ENCODE data around the gene TEPSIN.

The TEPSIN gene

GRCh38 chr17:81237591-81238489, 1.0 kb downstream of the TEPSIN start:
- Histone ChIP-seq H3K4me1 (ENCODE audit: insufficient read depth, low read length) (peaks cover 45% of the 10 kb centered on the region), H3K4me3 (ENCODE audit: low read depth in 1 of 2, low read length in 2 of 2) (peak overlapping the region; percentile 82 to 89), H3K79me2 (ENCODE audit: insufficient read depth, low read length) (peaks cover 65% of the 10 kb centered on the region), H3K27ac (ENCODE audit: low read length) (peak overlapping the region; percentile 61; the same call in 1 of the 2 replicates), H3K36me3 (ENCODE audit: insufficient read depth, low read length) (peaks cover 49% of the 10 kb centered on the region), H3K9ac (ENCODE audit: low read depth, low read length) (peak overlapping the region; percentile 85), H2AFZ (ENCODE audit: low read depth, low read length) (peak overlapping the region; percentile 82; the same call in 1 of the 2 replicates), H3K9me3 (ENCODE audit: insufficient read depth, low read length, severe bottlenecking) (no peaks in the 10 kb centered on the region), H4K20me1 (ENCODE audit: insufficient read depth, low read length) (peaks cover 37% of the 10 kb centered on the region), H3K4me2 (ENCODE audit: insufficient read depth, low read length) (peak overlapping the region; percentile 93), H3K27me3 (ENCODE audit: insufficient read depth, low read length, poor library complexity) (no peaks in the 10 kb centered on the region)
- no peak for ATAC-seq (ENCODE audit: insufficient read depth, low read depth)
- no peak for DNase-seq
- TF ChIP-seq EZH2 (IDR thresholded peaks at IDR 0.05; ENCODE audit: borderline replicate concordance, low read depth, low read length, severe bottlenecking) (no peak), CTCF (IDR thresholded peaks at IDR 0.05; ENCODE audit: borderline replicate concordance, extremely low read depth, low read length, poor library complexity, severe bottlenecking) (no peak)

GRCh38 chr17:81236784-81237183, 2.1 kb downstream of the TEPSIN start:
- TF ChIP-seq CTCF (IDR thresholded peaks at IDR 0.05; ENCODE audit: borderline replicate concordance, extremely low read depth, low read length, poor library complexity, severe bottlenecking): no peak
- H3K79me2 ChIP-seq (ENCODE audit: insufficient read depth, low read length): peaks cover 65% of the 10 kb centered on the region
- H3K9ac ChIP-seq (ENCODE audit: low read depth, low read length): no peak overlapping the region; the same call in 1 of the 2 replicates
- H3K4me1 ChIP-seq (ENCODE audit: insufficient read depth, low read length): peaks cover 45% of the 10 kb centered on the region
- no peak overlapping the region for H3K4me3 ChIP-seq (ENCODE audit: low read depth in 1 of 2, low read length in 2 of 2)
- peak overlapping the region; percentile 93; the same call in 1 of the 2 replicates for H3K4me2 ChIP-seq (ENCODE audit: insufficient read depth, low read length)
- H2AFZ ChIP-seq (ENCODE audit: low read depth, low read length): no peak overlapping the region
- no peak for ATAC-seq (ENCODE audit: insufficient read depth, low read depth)
- H3K27ac ChIP-seq (ENCODE audit: low read length): no peak overlapping the region
- H3K9me3 ChIP-seq (ENCODE audit: insufficient read depth, low read length, severe bottlenecking): no peaks in the 10 kb centered on the region
- H3K27me3 ChIP-seq (ENCODE audit: insufficient read depth, low read length, poor library complexity): no peaks in the 10 kb centered on the region
- no peak for DNase-seq
- H3K36me3 ChIP-seq (ENCODE audit: insufficient read depth, low read length): peaks cover 54% of the 10 kb centered on the region
- peaks cover 28% of the 10 kb centered on the region for H4K20me1 ChIP-seq (ENCODE audit: insufficient read depth, low read length)

GRCh38 chr17:81235822-81236740, 2.8 kb downstream of the TEPSIN start:
- DNase-seq (no peak), ATAC-seq (ENCODE audit: insufficient read depth, low read depth) (no peak)
- peaks cover 60% of the 10 kb centered on the region for H3K79me2 ChIP-seq (ENCODE audit: insufficient read depth, low read length)
- H3K4me1 ChIP-seq (ENCODE audit: insufficient read depth, low read length): peaks cover 40% of the 10 kb centered on the region
- no peak for TF ChIP-seq CTCF (IDR thresholded peaks at IDR 0.05; ENCODE audit: borderline replicate concordance, extremely low read depth, low read length, poor library complexity, severe bottlenecking)
- no peak for TF ChIP-seq EZH2 (IDR thresholded peaks at IDR 0.05; ENCODE audit: borderline replicate concordance, low read depth, low read length, severe bottlenecking)
- no peaks in the 10 kb centered on the region for H3K9me3 ChIP-seq (ENCODE audit: insufficient read depth, low read length, severe bottlenecking)
- no peak overlapping the region for H3K9ac ChIP-seq (ENCODE audit: low read depth, low read length)
- no peaks in the 10 kb centered on the region for H3K27me3 ChIP-seq (ENCODE audit: insufficient read depth, low read length, poor library complexity)
- no peak overlapping the region for H2AFZ ChIP-seq (ENCODE audit: low read depth, low read length)
- no peak overlapping the region for H3K27ac ChIP-seq (ENCODE audit: low read length)
- peaks cover 54% of the 10 kb centered on the region for H3K36me3 ChIP-seq (ENCODE audit: insufficient read depth, low read length)
- no peak overlapping the region for H3K4me3 ChIP-seq (ENCODE audit: low read depth in 1 of 2, low read length in 2 of 2)
- H4K20me1 ChIP-seq (ENCODE audit: insufficient read depth, low read length): peaks cover 26% of the 10 kb centered on the region
- H3K4me2 ChIP-seq (ENCODE audit: insufficient read depth, low read length): 0 out of 2 replicates have a peak overlapping the region, but pooled peaks have one; percentile 19

Data from DND-41 (cell line).